CD4-positive, alpha-beta T cell treated with Interleukin-12 subunit alpha and Interleukin-12 subunit beta, for 1 hour (primary cell): ENCODE data around the gene SHISA6.

ENCODE experiments used
- DNase-seq: peaks from one replicate; pipeline ENCODE4 v3.0.0-alpha.2; 2020

SHISA6 gene

GRCh38 chr17:11467639-11468038, 226.6 kb downstream of the SHISA6 start:
- no peak for DNase-seq

DNA sequence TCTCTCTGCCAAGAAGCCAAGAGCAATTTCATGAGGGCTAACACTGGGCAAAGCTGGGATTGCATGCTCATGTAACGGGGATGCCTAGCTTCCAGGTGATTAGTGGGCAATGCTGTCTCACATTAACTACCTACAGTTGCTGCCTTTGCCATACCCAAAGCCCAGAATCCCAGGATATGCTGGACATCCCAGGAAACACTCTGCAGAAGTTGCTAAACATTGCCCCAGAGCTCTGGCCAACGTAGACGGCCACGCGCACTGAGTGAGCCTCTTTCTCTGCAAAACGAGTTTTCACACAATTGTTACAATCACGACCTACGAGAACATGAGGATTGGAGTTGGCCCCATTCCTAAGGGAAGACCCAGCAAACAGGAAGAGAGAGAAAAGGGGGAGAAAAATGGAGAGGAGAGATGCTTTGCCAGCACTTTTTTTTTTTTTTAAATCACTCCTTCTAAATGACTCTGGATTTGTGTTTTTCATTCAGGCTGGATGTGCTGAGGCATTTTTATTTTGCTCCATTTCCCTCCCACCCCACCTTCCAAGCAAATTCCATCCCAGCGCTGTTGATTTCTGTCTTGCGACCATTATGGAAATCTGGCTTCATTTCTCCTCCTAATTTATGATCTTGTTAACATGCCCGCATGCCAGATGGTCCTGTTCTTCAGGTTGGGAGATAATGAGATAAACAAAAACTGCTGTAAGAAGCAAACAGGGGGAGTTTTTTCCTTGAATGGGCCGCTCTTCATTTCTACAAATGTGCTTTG, 244.5 kb downstream of the SHISA6 start:
- DNase-seq, result no peak

DNA sequence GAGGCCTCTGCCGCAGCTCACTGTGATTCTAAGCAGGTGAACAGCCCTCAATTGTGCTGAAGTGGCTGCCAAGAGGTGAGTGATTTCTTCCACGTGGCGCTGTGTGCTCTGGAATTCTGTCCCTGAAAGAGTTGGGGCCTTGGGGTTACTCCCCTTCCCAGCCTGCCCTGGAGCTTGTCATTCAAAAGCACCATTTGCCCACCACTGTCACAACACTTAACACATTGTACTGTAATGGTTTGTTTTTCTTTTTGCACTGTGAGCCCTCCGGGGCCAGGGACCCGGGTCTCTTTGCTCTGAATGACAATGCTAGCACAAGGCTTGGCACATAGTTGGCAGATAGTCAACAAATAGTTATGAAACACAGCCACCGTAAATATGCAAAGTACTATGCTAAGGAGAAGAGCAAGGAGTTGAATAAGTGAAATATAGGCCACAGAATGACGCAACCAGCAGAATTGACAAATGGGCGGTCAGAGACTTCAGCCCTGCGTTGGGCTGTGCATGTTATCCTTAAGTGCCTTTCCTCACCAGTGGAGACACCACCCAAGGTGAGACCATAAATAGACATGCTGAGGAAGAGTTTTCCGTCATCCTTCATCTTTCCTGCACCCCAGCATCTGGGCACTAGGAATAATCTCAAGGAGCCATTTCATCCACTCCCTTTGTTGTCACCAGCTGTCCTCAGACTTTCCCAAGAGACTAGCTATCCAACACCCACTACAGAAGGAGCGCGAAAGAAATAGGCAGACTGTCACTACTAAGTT, 245.3 kb downstream of the SHISA6 start:
- DNase-seq, result no peak

GRCh38 chr17:11486868-11487310, 245.9 kb downstream of the SHISA6 start:
- no peak for DNase-seq

DNA sequence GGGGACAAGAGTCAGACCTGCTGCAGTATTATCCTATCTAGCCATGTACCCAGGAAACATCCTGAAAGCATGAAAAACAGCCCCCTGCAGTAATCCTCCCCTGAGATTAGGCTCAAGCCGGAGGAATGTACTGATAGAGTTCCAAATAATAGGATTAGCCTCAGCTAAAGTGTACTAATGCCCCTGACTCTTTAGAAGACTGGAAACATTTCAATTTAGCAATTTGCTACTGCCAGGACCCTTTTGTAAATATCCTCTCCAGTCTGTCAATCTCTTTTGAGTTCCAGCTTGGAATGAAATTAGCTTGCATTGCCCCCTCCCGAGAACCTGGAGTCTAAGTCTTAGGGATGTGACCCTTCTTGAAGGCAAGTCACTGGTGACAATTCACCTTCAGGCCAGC, 246.5 kb downstream of the SHISA6 start:
- DNase-seq, result no peak

DNA sequence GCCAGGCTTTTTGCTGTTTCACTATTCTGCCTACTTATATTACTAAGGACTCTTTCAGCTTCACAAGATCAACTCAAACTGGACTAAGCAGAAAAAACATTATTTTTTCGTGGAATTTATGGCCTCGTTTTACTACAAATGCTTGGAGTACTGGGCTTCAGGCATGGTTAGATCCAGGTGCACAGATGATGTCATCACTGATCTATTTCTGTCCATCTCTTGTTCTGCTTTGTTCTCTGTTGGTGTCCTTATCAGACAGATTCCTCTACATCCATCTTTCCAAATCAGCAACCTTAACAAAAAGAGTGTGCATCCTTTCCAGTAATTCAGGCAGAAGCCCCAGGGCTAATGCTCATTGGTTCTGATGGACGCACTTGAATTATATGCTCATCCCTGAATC, 247.4 kb downstream of the SHISA6 start:
- no peak for DNase-seq

DNA sequence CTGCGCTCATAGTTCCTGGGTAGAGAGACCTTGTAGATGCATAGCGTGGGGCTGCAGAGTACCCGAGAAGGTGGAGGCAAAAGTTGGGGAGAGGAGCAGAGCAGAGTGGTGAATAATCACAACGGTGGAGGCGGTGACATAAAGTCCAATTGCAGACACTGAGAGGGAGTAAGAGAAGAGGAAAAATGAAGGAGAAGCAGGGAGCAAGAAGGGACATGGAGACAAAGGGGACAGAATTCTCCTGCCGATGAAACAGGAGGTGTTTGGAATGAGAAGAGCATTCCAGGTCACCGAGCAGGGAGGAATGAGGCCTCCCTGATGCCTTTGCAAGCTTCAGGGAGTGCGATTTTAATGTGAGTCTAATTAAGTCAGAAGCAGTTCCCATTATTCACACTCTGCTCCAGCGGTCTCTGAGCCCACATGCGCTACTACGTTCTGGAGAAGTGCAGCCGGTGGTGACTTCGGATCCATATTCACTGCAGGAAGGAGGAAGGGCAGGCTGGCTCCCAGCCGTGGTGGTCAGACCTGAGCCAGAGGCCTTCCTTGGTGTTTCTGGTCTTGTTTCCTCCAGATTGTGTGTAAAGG, 249.2 kb downstream of the SHISA6 start:
- no peak for DNase-seq

DNA sequence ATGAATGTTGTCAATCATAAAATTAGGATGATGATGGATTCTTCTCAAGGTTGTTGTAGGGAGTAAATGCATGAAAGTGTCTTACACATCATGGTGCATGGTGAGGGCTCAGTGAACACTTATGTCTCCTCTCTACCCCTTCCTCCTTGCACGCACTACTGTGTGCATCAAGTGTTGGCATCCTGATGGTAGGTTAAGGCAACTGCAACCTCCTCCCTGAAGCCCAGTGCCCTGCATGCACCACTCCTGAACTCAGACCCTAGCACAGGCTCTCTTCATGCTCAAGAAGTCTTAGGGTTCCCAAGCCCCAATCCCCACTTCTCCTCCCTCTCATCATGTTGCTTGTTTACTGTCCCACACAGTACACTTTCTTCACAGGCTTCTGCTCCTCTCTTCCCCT, 251.5 kb downstream of the SHISA6 start:
- DNase-seq, result no peak

DNA sequence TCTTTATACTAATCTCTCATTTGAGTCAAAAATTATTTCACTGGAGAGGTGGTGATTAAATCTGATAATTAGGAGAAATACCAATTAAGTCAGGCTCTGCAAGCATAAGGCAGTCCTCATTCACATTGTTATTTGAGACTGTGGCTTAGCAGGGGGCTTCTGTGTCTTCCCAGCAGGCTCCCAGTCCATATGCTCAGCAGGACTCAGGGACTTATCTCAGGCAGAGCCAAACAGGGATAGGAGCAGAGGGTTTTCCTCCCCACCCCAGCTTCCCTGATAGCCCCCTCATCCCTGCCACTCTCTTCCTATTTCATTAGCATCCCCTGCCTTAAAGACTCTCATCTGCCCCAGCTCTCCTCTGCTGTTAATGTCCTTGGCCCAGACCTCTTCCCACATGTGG, 252.9 kb downstream of the SHISA6 start:
- no peak for DNase-seq

- DNase-seq, result no peak
Measured at GRCh38 chr17:11495613-11496012, 254.6 kb downstream of the SHISA6 start.

DNA sequence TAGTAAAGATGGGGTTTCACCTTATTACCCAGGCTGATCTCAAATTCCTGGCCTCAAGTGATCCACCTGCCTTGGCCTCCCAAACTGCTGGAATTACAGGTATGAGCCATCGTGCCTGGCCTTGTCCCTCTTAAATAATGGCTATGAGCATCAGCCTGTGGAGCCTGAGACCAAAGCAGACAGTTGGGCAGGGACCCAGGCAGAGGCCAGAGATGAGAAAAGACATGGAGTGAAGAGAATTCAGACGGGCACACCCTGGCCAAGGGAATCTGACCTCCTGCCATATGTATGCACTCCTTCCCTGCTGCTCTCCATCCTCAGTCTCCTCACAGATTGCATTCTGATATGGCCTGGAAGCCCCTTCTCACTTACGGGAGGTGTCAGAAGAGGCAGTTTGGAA, 258.9 kb downstream of the SHISA6 start:
- no peak for DNase-seq

GRCh38 chr17:11503308-11504035, 262.5 kb downstream of the SHISA6 start:
- DNase-seq, result no peak

- no peak for DNase-seq
Measured at GRCh38 chr17:11506635-11507034, 265.6 kb downstream of the SHISA6 start.

- no peak for DNase-seq
Measured at GRCh38 chr17:11511696-11512095, 270.7 kb downstream of the SHISA6 start.

- no peak for DNase-seq
Measured at GRCh38 chr17:11514565-11514964, 273.6 kb downstream of the SHISA6 start.

GRCh38 chr17:11514981-11515680, 274.1 kb downstream of the SHISA6 start:
- DNase-seq, result no peak

DNA sequence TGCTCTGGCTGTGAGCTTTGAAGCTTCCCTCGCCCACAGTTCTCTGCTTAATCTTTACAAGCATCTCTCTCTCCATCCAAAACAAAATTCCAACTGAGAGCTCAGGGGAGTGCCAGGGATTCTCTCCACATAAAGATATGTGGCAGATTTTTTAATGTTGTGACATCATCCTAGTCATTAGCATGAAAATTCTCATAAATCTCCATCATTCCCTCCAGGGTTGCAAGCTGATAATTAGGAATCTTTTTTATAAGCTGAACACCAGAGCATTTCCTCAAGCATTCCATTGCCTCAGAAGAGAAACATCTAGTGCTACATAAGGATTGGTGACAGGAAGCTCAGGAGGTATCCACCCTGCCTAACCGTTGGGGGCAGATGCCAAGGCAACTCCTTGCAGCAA, 274.9 kb downstream of the SHISA6 start:
- no peak for DNase-seq

DNA sequence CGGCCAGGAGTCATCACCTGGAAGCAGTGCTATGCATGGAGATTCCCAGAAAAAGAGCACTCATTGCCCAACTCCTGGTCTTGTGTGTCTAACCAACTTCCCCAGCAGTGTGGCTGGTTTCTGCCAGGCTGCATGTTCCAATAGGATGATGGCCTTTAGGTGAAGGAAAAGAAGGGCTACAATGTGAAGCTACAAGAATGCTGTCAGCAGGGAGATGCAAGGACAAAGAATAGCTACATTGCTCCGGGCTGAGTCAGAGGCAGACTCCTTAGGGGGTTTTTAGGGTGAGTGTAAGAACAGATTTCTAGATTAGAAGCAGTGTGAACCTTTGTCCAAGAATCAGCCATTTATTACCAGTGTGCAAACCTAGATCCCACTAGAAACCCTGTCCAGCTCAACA, 294.2 kb downstream of the SHISA6 start:
- DNase-seq, result no peak

DNA sequence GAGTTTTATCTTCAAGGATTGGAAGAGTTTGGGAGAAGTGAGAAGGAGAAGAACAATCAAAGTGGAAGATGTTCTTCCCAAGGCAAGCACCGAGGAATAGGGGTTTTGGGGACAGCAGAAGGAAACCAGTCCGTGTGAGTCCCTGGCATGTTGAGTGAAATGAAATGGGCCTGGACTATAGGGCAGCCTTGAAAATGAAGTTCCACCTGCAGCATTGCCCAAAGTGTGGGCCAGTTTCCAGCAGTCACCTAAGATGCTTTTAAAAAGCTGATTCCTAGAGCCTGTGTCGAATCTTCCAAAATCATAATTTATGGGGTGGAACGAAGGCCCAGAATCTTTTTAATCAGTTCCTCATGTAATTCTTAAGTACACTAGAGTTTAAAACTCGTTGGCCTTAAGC, 297.4 kb downstream of the SHISA6 start:
- DNase-seq, result no peak

DNA sequence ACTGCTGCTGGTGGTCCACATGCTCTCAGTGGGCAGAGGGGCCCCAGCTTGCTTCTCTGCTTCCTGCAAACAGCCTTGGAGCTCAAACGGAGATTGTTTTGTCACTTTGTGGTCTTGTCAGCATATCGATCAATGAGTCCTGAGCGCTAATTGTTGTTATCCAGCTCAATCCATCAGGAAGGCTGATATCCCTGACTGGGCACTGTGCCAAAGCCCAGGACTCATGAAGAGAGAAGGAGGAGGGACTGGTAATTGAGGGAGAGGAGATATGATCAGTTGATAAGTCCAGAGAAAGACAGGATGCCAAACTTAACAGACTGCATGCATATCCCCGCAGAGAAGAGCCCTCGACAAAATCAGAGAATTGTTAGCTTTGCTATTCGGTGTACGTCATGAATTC, 298.6 kb downstream of the SHISA6 start:
- DNase-seq, result no peak

DNA sequence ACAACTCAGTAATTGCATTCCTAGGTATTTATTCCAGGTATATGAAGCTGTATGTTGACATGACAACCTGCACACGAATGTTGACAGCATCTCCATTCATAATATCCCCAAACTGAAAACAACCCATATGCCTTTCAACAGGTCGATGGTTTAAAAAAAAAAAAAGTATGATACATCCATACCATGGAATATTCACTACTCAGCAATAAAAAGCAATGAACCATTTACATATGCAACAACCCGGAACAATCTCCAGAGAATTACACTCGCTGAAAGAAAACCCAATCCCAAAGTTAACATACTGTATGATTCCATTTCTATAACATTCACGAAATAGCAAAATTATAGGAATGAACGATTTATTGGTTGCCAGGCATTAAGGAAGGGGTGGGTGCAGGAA, 304.0 kb downstream of the SHISA6 start:
- no peak for DNase-seq

GRCh38 chr17:11545696-11546095, 304.7 kb downstream of the SHISA6 start:
- DNase-seq, result no peak

- DNase-seq, result no peak
Measured at GRCh38 chr17:11547853-11548252, 306.8 kb downstream of the SHISA6 start.
